Glomerular visceral epithelial cell (primary cell): ENCODE data around the gene CNTNAP1.
A peak's percentile ranks its signal among the peaks of the same experiment; 100 is the strongest.

Experiments
- DNase-seq: peaks from one replicate; pipeline ENCODE4 v3.0.0-alpha.2; 2016; ENCODE audit errors: extremely low spot score

Gene CNTNAP1

GRCh38 chr17:42685831-42686230 is 3.5 kb downstream of the CNTNAP1 start:
- no peak for DNase-seq

GRCh38 chr17:42686520-42687128 is 4.3 kb downstream of the CNTNAP1 start:
- DNase-seq = no peak

DNA sequence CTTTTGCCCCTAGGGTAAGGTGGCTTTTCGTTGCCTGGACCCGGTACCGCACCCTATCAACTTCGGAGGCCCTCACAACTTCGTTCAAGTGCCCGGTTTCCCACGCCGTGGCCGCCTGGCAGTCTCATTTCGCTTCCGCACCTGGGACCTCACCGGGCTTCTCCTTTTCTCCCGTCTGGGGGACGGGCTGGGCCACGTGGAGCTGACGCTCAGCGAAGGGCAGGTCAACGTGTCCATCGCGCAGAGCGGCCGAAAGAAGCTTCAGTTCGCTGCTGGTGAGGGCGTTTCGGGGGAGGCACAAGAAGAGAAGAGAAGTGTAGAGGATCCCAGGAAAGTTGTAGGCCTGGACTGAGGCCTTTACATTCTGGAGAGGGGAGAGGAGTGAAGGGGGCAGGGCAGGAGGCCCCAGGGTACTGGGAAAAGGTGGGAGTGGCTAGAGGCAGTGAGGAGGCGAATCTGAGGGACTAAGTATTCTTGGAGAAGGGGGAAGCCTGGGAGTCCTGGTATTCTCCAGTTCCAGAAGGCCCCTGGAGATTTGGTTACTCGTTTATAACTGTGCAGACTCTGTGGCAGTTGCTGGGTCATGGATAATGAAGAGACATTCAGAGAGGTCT is 5.5 kb downstream of the CNTNAP1 start:
- no peak for DNase-seq

DNA sequence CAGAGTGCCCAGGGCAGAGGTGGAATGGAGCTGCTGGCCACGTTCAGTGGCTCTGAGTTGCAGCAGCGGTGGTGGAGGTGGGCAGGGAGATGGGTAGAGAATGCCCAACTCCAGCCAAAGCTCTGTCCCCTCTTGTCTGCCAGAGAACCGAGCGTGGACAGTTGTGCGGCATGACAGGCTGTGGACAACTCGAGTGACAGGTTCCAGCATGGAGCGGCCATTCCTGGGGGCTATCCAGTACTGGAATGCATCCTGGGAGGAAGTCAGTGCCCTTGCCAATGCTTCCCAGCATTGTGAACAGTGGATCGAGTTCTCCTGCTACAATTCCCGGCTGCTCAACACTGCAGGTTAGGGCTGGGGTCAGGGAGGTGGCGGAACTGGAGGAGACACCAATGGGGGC is 8.3 kb downstream of the CNTNAP1 start:
- no peak for DNase-seq

DNA sequence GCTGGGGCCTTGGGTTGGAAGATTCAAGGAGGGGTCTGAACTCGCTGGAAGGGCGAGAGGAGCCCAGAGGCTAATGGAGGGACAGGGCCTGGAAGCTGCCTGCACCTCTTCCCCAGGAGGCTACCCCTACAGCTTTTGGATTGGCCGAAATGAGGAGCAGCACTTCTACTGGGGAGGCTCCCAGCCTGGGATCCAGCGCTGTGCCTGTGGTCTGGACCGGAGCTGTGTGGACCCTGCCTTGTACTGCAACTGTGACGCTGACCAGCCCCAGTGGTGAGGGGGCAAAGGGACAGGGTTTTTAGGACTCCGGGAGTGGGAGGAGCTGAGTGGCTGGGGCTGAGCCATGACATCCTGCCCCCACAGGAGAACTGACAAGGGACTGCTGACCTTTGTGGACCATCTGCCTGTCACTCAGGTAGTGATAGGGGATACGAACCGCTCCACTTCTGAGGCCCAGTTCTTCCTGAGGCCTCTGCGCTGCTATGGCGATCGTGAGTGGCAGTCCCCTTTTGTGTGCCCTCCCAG is 8.8 kb downstream of the CNTNAP1 start:
- no peak for DNase-seq

DNA sequence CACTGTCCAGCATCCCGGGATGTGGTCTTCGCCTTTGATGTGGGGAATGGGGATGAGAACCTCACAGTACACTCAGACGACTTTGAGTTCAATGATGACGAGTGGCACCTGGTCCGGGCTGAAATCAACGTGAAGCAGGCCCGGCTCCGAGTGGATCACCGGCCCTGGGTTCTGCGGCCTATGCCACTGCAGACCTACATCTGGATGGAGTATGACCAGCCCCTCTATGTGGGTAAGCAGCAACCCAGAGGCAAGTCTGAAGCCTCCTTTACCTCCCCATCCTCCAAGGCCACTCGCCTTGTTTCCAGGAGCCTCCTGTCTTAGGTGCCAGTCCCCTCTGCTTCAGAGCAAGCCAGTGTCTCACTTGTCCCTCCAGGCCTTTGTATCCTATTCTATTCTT is 10.2 kb downstream of the CNTNAP1 start:
- no peak for DNase-seq

- no peak for DNase-seq
Observed at GRCh38 chr17:42694524-42694923, 12.2 kb downstream of the CNTNAP1 start.

DNA sequence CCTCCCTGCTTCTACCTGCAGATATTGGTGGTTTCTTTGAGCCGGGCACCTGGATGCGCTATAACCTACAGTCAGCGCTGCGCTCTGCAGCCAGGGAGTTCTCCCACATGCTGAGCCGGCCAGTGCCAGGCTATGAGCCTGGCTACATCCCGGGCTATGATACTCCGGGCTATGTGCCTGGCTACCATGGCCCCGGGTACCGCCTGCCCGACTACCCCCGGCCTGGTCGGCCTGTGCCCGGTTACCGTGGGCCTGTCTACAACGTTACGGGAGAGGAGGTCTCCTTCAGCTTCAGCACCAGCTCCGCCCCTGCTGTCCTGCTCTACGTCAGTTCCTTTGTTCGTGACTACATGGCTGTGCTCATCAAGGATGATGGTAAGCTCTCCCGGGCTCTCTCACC is 13.2 kb downstream of the CNTNAP1 start:
- no peak for DNase-seq

DNA sequence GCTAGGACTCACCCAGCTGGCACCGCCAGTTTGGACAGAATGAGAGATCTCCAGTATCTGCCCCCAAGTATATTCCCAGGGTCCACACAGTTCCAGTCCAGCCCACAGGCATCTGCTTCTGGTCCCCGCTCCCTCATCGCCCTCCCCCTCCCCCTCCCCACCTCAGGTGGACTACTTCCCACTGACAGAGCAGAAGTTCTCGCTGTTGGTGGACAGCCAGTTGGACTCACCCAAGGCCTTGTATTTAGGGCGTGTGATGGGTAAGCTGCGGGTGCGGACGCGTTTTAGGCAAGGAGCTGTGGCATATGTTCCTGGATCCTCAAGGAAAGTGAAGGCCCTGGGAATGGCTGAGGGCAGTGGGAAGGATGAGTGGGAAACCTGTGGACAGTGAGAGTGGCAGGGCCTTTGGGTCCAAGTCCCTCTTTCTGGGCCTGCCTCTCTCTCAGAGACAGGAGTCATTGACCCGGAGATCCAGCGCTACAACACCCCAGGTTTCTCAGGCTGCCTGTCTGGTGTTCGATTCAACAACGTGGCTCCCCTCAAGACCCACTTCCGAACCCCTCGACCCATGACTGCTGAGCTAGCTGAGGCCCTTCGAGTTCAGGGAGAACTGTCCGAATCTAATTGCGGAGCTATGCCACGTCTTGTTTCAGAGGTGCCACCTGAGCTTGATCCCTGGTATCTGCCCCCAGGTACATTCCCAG is 14.9 kb downstream of the CNTNAP1 start:
- no peak for DNase-seq

- peak; percentile 54 for DNase-seq
Observed at GRCh38 chr17:42698736-42699414, 16.5 kb downstream of the CNTNAP1 start.

GRCh38 chr17:42699415-42699740 is 17.0 kb downstream of the CNTNAP1 start:
- no peak for DNase-seq

DNA sequence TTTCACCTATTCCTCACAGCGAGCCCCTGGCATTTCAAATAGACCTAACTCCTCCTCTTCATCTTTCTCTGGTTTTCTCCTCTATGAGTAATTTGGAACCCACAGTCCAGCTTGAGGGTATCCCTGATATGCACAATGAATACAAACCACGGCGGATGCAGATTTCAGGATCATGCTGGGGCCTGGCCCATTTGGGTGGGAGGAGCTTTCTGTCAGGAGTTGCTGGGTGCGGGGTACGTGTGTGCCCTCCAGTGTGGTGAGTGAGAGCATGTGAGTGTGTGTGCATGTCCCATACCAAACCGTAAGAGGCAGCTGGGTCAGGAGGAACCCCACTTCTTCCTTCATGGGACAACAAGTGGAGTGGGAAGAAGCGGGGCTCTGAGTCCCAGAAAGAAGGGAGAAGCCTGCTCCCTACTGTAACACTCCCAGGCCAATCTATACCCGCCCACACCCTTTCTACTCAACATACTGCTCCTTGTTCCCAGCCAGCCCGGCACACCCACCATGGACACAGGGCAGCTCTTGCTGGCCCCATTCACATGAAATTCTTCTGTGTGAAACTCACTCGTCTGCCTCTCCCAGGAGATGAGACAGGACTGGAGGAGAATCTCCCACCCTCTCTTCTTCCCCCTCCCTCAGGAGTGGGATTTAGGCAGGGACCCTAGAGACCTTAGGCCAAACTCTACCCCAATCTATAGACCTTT is 18.4 kb downstream of the CNTNAP1 start:
- DNase-seq = no peak

GRCh38 chr17:42702446-42702845 is 20.1 kb downstream of the CNTNAP1 start:
- no peak for DNase-seq

DNA sequence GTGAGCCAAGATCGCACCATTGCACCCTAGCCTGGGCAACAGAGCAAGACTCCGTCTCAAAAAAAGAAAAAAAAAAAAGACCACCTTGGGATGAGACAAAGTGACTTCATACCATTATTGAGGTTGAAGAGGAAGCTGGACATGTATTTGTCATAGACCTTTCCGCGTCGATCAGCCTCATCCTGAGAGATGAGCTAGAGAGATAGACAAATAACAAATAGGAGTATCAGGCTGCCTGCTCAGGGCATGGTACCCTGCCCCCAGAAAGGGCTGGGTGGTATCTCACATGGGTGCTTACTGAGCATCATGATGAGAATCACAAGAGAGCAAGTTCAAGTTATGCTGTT is 22.1 kb downstream of the CNTNAP1 start:
- DNase-seq = no peak

GRCh38 chr17:42704837-42705494 is 22.6 kb downstream of the CNTNAP1 start:
- DNase-seq = no peak

DNA sequence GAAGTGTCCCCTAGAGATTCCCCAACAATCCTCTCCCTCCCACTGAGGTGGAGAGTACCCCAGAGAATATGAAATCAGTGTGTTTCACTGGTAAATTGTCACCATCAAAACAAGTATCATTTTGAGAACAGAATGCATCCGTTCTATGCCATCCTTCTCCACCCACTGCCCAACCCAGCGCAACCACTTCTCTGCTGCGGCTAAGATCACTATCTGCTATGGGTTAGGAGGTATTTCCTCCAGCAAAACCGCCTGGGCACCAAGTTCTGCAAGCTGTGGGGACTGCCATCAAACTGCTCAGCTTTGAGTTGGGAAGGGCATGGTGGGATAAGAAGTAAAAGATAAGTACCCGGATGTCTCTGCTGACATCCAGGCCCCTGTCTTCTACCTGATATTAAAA is 24.4 kb downstream of the CNTNAP1 start:
- DNase-seq = no peak

GRCh38 chr17:42708588-42708987 is 26.3 kb downstream of the CNTNAP1 start:
- no peak for DNase-seq

- DNase-seq = no peak
Observed at GRCh38 chr17:42709561-42709960, 27.2 kb downstream of the CNTNAP1 start.

DNA sequence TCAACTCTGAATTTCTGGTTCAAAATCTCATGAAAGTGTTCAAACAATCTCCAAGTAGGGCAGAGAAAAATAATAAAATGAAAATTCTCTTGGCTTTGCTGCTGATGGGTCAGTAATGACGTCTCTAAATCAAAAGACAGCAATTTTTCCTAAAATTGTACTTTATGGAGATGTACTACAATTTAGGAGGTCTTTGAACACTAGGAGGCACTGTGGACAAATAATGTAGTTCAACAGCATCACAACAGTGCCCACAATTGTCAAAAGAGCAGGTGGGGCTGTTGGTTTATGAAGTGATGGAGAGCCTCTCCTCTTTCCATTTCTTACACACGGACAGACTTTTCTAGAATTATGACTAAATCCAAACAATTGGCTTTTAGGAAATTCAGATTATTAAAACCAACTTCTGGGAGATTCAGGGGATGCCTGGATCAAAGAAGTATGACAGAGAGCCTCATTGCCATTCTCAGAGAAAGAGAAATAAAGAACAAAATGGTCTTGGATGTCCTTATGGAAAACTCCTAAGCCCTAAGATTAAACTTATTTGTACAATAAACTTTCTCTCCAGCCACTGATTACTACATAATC is 38.8 kb downstream of the CNTNAP1 start:
- peak; percentile 63 for DNase-seq

DNA sequence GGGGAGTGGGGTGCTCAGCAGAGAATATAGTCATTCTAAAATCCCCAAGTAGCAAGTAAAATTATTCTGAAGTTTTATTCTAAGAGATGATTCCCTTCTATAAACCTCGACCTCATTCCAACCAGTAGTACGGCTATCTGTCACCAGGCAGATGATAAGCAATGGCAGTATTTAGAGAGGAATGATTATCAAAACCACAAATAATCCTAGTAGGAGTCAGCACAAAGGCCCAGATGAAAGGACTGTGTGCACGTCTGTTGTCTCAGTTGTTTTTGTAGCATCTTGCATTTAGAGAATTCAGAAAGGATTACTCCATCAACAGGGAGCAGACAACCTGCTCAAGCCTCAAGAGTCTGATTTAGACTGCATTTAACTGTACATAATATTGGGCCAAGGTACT is 41.3 kb downstream of the CNTNAP1 start:
- DNase-seq = no peak

DNA sequence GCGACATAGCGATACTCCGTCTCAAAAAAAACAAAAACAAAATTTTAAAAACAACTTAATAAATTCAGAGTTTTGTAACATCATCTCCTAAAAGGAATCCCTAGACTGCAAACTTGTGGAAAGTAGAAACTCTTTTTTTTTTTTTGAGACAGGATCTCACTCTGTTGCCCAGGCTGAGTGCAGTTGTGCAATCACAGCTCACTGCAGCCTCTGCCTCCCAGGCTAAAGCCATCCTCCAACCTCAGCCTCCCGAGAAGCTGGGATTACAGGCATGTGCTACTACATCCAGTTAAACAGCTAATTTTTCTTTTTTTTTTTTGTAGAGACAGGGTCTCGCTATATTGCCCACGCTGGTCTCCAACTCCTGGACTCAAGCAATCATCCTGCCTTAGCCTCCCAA is 42.8 kb downstream of the CNTNAP1 start:
- no peak for DNase-seq
